ENCODE results near the gene CXCL10.
"Not testable (repeated sequence)": the region's sequence is repeated elsewhere in the genome, so short reads cannot be mapped to it uniquely, and the experiment has no call there.

Gene CXCL10

DNA sequence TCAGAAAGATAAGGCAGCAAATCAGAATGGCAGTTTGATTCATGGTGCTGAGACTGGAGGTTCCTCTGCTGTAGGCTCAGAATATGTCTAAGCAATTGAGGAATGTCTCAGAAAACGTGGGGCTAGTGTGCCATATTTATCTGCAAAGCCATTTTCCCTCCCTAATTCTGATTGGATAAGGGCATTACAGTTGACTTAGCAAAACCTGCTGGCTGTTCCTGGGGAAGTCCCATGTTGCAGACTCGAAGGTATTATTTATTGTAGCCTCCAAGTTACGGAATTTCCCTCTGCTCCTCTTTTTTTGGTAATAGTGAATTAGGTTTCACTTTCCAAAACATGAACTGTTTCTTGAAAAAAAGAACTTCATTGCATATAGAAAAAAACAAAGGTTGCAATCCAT is at the start of gene CXCL10:
TSS of gene CXCL10 (minus strand) at position 109 of the 400 bp plus-strand sequence. CDS start at position 43, 66 bp downstream.
- DNase-seq (ENCODE audit: low read depth in 3 of 3, low spot score in 1 of 3), result no peak

GRCh38 chr4:76072760-76073159 is 49.5 kb upstream of the CXCL10 start:
- no peak for DNase-seq (ENCODE audit: low read depth in 3 of 3, low spot score in 1 of 3)

DNA sequence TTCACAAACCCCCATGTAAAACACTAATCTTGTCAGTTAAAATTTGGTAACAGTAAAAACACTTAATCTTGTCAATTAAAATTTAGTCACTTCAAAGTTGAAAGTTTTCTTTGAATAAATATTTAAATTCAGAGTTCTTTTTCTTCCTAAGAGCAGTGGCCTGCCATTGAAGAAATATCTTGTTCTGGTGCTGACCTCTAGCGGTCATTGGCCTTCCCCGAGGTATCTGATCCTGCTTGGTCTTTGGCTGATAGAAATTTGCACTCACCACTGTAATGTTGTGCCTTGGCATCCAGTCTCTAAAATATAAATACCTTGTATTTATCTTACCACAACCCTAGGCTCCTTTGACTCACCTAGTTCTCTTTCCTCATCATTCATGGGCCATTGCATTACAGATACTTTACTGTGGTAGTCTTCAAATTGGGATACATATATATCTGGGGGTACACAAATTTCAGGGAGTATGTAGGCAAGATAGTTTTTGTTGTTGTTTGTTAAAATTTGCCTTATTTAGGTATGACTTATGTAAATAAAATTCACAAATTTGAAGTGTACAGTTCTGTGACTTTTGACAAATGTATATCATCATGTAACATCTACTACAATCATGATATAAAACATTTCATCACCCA is 44.5 kb upstream of the CXCL10 start:
- peak; percentile 6 to 47 (median 20) for DNase-seq (ENCODE audit: low read depth in 3 of 3, low spot score in 1 of 3)

DNA sequence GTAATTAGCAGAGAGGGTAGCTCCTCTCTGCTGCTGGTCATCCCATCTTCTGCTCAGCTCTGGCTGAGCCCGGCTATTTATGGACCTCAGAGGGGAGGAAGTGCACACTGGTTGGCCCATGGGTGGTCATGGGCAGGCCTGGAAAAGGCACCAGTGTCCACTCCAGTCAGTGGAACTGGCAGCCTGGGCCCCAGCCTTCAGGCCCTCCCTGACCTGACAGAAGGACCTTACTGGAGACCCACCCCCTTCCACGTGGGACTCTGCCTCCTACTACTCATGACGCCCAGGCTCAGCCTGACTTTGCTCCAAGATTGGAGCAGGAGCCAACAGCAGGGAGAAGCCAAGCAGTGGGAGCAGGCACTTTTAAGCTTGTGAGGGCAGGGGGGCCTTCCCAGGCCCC is 43.2 kb upstream of the CXCL10 start:
- no peak for DNase-seq (ENCODE audit: low read depth in 3 of 3, low spot score in 1 of 3)

GRCh38 chr4:76061982-76062381 is 38.7 kb upstream of the CXCL10 start:
- DNase-seq (ENCODE audit: low read depth in 3 of 3, low spot score in 1 of 3), result no peak

GRCh38 chr4:76061421-76061820 is 38.1 kb upstream of the CXCL10 start:
- no peak for DNase-seq (ENCODE audit: low read depth in 3 of 3, low spot score in 1 of 3)

GRCh38 chr4:76060506-76060905 is 37.2 kb upstream of the CXCL10 start:
- DNase-seq (ENCODE audit: low read depth in 3 of 3, low spot score in 1 of 3), result no peak

DNA sequence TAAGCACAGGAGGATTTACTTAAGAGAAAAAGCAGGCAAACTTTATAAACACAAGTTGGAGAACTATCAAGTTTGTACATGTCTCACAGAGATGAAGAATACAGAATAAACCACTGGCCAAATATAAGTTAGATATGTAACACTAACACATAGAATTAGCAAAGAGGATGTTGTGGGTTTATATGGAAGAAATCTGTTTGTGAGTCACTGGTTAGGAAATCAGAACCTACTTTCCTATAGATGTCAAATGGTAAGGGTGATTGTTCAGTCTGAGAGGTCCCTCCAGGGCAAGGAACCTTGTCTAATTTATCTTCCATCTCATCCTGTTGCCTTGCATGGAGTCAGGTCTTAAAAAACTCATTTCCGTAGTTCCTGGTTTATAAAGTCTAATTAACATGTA is 36.5 kb upstream of the CXCL10 start:
- DNase-seq (ENCODE audit: low read depth in 3 of 3, low spot score in 1 of 3), result no peak

DNA sequence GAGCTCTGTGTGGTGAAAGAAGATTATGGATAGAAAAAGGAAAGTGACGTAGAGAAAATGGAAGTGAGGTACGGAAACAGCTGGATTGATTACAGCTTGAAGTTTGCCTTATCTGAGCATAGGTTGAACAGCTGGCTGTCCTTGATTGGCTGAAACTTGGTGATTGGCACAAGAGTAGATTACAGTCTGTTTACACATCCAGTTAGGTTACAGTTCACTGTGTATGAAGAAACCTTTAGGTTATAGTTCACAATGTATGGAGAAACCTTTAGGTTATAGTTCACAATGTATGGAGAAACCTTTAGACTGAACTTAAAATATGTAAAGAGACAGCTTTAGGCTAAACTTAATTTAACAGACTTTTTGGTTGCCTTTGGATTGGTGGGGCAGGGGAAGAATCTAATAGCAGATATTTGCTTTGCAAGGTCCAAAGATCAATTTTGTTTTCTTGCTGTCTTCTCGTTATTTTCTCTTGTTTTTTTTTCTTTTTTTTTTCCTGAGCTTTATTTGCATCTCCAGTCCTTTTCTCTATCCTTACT is 35.7 kb upstream of the CXCL10 start:
- DNase-seq (ENCODE audit: low read depth in 3 of 3, low spot score in 1 of 3), result no peak

DNA sequence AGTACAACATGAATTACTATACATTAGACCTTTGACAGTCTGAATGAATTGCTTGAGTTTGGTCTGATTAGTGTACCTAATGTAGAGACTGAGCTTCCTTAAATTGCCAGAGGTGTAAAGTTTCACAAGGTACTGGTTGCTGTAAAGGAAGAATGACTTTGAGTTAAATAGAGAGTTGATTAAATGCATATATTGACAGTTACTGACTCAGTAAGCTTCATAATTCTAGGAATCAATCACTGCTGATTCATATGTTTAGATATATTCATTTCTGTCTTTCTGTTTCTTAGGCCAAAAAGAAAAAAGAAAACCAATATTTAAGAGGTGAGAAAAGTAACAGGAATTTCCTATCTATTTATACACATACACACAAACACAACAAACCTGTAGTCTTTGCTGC is 35.0 kb upstream of the CXCL10 start:
- DNase-seq (ENCODE audit: low read depth in 3 of 3, low spot score in 1 of 3), result no peak

DNA sequence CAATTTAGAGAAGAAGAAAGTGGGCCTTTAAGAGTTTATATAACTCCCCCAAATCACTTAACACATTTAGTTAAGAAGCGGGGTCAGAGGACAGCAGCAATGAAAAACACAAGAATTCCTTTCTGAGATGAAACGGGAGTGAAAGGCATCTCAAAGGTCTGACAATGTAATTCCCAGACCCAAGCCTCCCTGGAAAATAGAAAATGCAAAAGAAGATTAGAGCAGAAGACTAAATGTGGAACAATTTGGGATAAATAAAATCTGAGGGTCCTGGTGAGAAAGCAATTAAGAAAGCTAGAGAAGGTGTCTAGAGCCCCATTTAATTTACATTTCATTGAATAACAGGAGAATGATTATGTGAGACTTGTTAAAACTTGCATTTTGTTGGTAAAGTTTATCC is 32.1 kb upstream of the CXCL10 start:
- DNase-seq (ENCODE audit: low read depth in 3 of 3, low spot score in 1 of 3), result no peak

GRCh38 chr4:76055016-76055415 is 31.7 kb upstream of the CXCL10 start:
- no peak for DNase-seq (ENCODE audit: low read depth in 3 of 3, low spot score in 1 of 3)

DNA sequence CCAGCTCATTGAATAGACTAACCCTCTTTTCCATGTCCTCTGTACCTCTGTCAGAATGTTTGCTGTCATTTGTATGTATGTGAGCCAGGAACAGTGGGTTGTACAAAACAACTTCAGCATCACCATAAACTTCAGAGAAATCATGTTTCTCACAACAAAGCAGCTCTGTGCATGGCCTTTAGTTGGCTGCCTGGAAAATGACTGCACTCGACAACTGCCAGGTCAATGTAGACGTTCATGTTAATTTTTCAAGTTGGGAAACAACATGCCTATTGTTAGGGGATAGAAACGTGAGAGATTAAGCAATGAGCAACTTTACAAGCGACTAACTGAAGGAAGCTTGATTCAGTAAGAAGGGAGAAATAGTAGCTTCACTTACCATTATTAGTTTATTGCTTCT is 30.4 kb upstream of the CXCL10 start:
- no peak for DNase-seq (ENCODE audit: low read depth in 3 of 3, low spot score in 1 of 3)

DNA sequence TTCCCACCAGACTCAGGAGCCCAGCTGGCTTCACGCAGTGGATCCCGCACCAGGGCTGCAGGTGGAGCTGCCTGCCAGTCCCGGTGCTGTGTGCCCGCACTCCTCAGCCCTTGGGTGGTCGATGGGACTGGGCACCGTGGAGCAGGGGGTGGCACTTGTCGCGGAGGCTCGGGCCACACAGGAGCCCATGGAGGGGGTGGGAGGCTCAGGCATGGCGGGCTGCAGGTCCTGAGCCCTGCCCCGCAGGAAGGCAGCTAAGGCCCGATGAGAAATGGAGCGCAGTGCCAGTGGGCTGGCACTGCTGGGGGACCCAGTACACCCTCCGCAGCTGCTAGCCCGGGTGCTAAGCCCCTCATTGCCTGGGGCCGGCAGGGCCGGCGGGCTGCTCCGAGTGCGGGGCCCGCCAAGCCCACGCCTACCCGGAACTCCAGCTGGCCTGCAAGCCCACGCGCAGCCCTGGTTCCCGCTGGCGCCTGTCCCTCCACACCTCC is 27.3 kb upstream of the CXCL10 start:
- DNase-seq (ENCODE audit: low read depth in 3 of 3, low spot score in 1 of 3), result not testable (repeated sequence)

DNA sequence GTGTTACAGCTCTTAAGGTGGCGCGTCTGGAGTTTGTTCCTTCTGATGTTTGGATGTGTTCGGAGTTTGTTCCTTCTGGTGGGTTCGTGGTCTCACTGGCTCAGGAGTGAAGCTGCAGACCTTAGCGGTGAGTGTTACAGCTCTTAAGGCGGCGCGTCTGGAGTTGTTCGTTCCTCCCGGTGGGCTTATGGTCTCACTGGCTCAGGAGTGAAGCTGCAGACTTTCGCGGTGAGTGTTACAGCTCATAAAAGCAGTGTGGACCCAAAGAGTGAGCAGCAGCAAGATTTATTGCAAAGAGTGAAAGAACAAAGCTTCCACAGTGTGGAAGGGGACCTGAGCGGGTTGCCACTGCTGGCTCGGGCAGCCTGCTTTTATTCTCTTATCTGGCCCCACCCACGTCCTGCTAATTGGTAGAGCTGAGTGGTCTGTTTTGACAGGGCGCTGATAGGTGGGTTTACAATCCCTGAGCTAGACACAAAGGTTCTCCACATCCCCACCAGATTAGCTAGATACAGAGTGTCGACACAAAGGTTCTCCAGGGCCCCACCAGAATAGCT is 26.6 kb upstream of the CXCL10 start:
- DNase-seq (ENCODE audit: low read depth in 3 of 3, low spot score in 1 of 3), result not testable (repeated sequence)

GRCh38 chr4:76044686-76045085 is 21.4 kb upstream of the CXCL10 start:
- not testable (repeated sequence) for DNase-seq (ENCODE audit: low read depth in 3 of 3, low spot score in 1 of 3)

DNA sequence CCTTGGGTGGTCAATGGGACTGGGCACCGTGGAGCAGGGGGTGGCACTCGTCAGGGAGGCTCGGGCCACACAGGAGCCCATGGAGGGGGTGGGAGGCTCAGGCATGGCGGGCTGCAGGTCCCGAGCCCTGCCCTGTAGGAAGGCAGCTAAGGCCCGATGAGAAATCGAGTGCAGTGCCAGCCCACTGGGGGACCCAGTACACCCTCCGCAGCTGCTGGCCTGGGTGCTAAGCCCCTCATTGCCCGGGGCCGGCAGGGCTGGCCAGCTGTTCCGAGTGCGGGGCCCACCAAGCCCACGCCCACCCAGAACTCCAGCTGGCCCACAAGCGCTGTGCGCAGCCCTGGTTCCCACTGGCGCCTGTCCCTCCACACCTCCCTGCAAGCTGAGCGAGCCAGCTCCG is 20.0 kb upstream of the CXCL10 start:
- DNase-seq (ENCODE audit: low read depth in 3 of 3, low spot score in 1 of 3), result not testable (repeated sequence)

DNA sequence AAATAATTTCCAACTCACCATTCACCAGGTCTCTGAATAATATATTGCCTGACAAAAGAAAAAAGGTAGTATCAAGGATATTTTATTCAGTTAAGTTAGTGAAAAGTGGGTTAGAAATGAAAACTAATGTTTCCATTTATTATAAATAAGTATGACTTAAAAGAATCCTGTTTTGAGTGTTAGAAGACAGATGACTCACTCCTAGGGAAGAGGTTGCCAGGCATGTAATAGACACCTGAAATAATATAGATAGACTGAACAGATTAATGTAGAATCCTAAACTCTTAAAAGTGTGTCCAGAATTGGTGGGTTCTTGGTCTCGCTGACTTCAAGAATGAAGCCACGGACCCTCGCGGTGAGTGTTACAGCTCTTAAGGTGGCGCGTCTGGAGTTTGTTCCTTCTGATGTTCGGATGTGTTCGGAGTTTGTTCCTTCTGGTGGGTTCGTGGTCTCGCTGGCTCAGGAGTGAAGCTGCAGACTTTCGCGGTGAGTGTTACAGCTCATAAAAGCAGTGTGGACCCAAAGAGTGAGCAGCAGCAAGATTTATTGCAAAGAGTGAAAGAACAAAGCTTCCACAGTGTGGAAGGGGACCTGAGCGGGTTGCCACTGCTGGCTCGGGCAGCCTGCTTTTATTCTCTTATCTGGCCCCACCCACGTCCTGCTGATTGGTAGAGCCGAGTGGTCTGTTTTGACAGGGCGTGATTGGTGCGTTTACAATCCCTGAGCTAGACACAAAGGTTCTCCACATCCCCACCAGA is 19.1 kb upstream of the CXCL10 start:
- not testable (repeated sequence) for DNase-seq (ENCODE audit: low read depth in 3 of 3, low spot score in 1 of 3)

GRCh38 chr4:76036855-76037254 is 13.6 kb upstream of the CXCL10 start:
- no peak for DNase-seq (ENCODE audit: low read depth in 3 of 3, low spot score in 1 of 3)

- DNase-seq (ENCODE audit: low read depth in 3 of 3, low spot score in 1 of 3), result no peak
Measured at GRCh38 chr4:76035799-76036380, 12.6 kb upstream of the CXCL10 start, which contains the start of gene CXCL11. Gene CXCL11, minus strand, starts transcription at chr4:76036070. Its CDS starts 83 bp downstream, at chr4:76035987.

- DNase-seq (ENCODE audit: low read depth in 3 of 3, low spot score in 1 of 3), result no peak
Measured at GRCh38 chr4:76035141-76035540, 11.8 kb upstream of the CXCL10 start.
